ENCODE measurements around the gene NCK1.

NCK1 gene

DNA sequence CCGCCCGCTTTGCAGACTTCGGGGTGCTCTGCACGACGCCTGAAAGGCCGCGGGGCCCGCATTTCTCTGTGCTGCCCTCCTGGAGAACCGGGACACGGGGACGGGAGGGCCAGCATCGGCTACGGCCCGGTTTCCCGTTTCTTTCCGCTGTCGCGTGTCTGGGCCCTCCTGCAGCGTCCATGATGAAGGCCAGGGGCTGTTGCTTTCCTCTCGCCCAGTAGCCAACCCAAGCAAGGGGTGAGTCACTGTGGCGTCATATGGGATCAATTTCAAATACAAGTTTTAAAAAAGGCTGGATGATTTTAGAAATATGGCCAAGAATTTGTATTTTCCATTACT is 42.6 kb upstream of the NCK1 start:
- Histone ChIP-seq H3K4me2 (ENCODE audit: low read length) (peak overlapping the region; percentile 72), H4K20me1 (ENCODE audit: insufficient read depth, low read length) (no peaks in the 10 kb centered on the region), H3K9me3 (ENCODE audit: insufficient read depth, low read length) (no peaks in the 10 kb centered on the region), H2AFZ (ENCODE audit: low read depth, low read length) (peak overlapping the region; percentile 89), H3K27ac (ENCODE audit: low read length) (no peak overlapping the region), H3K36me3 (replicated peaks; ENCODE audit: low read depth, low read length) (no peaks in the 10 kb centered on the region), H3K9ac (ENCODE audit: low read length) (peak overlapping the region; percentile 65), H3K79me2 (ENCODE audit: low read length) (0 out of 2 replicates have a peak, but pooled peaks cover 3% of the 10 kb centered on the region), H3K4me3 (ENCODE audit: low read length) (peak overlapping the region; percentile 80), H3K27me3 (ENCODE audit: low read depth, low read length) (peaks cover 10% of the 10 kb centered on the region), H3K4me1 (ENCODE audit: low read length) (peaks cover 10% of the 10 kb centered on the region; the same call in 1 of the 2 replicates)
- no peak for TF ChIP-seq EZH2phosphoT487 (IDR thresholded peaks at IDR 0.05; ENCODE audit: low read depth)
- TF ChIP-seq, protein P1, sequence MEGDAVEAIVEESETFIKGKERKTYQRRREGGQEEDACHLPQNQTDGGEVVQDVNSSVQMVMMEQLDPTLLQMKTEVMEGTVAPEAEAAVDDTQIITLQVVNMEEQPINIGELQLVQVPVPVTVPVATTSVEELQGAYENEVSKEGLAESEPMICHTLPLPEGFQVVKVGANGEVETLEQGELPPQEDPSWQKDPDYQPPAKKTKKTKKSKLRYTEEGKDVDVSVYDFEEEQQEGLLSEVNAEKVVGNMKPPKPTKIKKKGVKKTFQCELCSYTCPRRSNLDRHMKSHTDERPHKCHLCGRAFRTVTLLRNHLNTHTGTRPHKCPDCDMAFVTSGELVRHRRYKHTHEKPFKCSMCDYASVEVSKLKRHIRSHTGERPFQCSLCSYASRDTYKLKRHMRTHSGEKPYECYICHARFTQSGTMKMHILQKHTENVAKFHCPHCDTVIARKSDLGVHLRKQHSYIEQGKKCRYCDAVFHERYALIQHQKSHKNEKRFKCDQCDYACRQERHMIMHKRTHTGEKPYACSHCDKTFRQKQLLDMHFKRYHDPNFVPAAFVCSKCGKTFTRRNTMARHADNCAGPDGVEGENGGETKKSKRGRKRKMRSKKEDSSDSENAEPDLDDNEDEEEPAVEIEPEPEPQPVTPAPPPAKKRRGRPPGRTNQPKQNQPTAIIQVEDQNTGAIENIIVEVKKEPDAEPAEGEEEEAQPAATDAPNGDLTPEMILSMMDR (IDR thresholded peaks at IDR 0.05; ENCODE audit: low read depth, low read length) = no peak

DNA sequence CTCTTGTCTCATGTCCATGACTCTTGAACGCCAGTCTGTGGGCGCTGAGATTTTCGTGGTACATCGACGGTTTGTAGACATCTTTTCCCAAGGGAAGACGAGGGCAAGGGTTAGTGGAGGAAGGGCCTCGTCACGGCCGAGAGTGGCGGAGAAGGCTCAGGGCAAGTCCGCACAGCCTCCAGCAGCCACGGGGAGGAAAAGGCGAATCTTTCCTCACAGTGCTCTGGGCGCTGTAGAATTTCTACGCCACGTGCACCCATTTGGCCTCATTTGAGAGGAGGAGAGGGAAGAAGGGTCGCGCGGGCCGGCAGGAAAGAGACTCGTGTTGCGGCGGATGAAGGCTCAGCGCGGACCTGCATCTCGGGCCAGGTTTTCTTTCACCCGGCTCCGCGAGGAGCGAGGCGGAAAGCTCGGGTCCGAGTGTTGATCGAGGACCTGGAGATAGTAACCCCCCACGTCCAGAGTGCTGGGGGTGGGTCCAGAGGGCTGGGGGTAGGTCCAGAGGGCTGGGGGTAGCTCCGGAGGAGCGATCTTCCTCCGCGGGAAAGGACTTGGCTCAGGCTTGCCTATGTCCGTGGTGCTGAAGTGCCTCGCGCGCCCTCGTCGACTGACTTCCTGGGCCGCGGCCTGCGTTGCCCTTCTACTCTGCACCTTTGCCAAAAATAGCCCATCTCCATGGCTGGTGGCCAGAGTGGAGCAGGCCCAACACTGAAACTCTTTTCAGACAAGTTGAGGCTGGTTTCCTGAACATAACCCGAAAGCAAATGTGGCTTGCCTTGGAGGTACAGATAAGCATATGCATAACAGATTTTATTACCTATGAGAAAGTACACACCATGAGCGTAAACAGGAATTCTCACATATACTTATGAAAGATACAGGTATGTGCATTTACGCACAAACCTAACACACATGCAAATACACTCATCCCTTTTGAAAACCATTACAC is 42.0 kb upstream of the NCK1 start:
- Histone ChIP-seq H4K20me1 (ENCODE audit: insufficient read depth, low read length) (no peaks in the 10 kb centered on the region), H3K9me3 (ENCODE audit: insufficient read depth, low read length) (no peaks in the 10 kb centered on the region), H3K27ac (ENCODE audit: low read length) (no peak overlapping the region), H3K79me2 (ENCODE audit: low read length) (0 out of 2 replicates have a peak, but pooled peaks cover 3% of the 10 kb centered on the region), H3K4me2 (ENCODE audit: low read length) (peak overlapping the region; percentile 72), H2AFZ (ENCODE audit: low read depth, low read length) (peak overlapping the region; percentile 89), H3K4me1 (ENCODE audit: low read length) (peaks cover 10% of the 10 kb centered on the region; the same call in 1 of the 2 replicates), H3K36me3 (replicated peaks; ENCODE audit: low read depth, low read length) (no peaks in the 10 kb centered on the region), H3K4me3 (ENCODE audit: low read length) (peak overlapping the region; percentile 80), H3K9ac (ENCODE audit: low read length) (peak overlapping the region; percentile 65), H3K27me3 (ENCODE audit: low read depth, low read length) (peaks cover 10% of the 10 kb centered on the region)
- TF ChIP-seq EZH2phosphoT487 (IDR thresholded peaks at IDR 0.05; ENCODE audit: low read depth) = no peak
- TF ChIP-seq, protein P1 (IDR thresholded peaks at IDR 0.05; ENCODE audit: low read depth, low read length) = no peak

DNA sequence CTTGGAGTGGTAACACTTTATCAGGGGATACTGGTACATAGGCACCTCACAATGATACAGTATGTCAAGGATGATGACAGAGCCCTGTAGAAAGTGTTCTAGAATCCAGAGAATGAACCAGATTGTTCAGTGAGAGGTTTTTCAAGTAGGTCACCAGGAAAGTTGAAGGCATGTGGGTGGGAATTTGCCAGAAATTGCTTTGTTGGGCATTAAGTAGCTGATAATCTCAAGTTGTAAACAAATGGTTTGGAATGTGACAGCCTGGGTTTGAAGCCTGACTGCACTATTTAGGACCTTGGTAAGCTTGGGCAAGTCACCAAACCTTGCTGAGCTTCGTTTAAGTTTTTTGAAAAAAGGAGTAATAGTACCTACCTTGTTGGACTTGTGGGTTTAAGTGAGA is 30.5 kb upstream of the NCK1 start:
- no peak overlapping the region for H3K4me3 ChIP-seq (ENCODE audit: low read length)
- no peaks in the 10 kb centered on the region for H3K79me2 ChIP-seq (ENCODE audit: low read length)

More for the DNA sequence above, 30.5 kb upstream of the NCK1 start:
- Histone ChIP-seq H3K4me1 (ENCODE audit: low read length) (no peaks in the 10 kb centered on the region), H3K4me2 (ENCODE audit: low read length) (no peak overlapping the region), H2AFZ (ENCODE audit: low read depth, low read length) (no peak overlapping the region), H3K27me3 (ENCODE audit: low read depth, low read length) (no peaks in the 10 kb centered on the region), H3K9me3 (ENCODE audit: insufficient read depth, low read length) (no peaks in the 10 kb centered on the region), H3K27ac (ENCODE audit: low read length) (no peak overlapping the region), H3K36me3 (replicated peaks; ENCODE audit: low read depth, low read length) (no peaks in the 10 kb centered on the region), H4K20me1 (ENCODE audit: insufficient read depth, low read length) (no peaks in the 10 kb centered on the region), H3K9ac (ENCODE audit: low read length) (no peak overlapping the region)
- no peak for TF ChIP-seq EZH2phosphoT487 (IDR thresholded peaks at IDR 0.05; ENCODE audit: low read depth)
- TF ChIP-seq, protein P1 (IDR thresholded peaks at IDR 0.05; ENCODE audit: low read depth, low read length) = no peak
